Tibial nerve (tissue), 4 donors: ENCODE measurements around the gene GNS.

ENCODE experiments used
- EP300 ChIP-seq, 2 donors: sonication (generic); formaldehyde crosslinking; IDR thresholded peaks; one replicate each; pipeline ENCODE4 v1.6.1; 2017; ENCODE audit warnings: antibody characterized with exemption in 2 of 2, mild to moderate bottlenecking in 1 of 2
- POLR2A ChIP-seq, 2 donors: fragments of 450-650 bp; IDR thresholded peaks; one replicate each; pipeline ENCODE4 v1.6.1; 2017; ENCODE audit warnings: antibody characterized with exemption in 2 of 2, mild to moderate bottlenecking in 2 of 2, moderate library complexity in 2 of 2
- TF ChIP-seq, protein P1 (sequence below), 5 experiments: fragments of 200-600 bp in 3 of 5; fragments of 450-650 bp in 2 of 5; sonication (generic) in 3 of 5; IDR thresholded peaks; one replicate each; pipeline ENCODE4 v1.5.1; 2016 to 2019; ENCODE audit warnings: antibody characterized with exemption in 5 of 5, mild to moderate bottlenecking in 3 of 5, moderate library complexity in 2 of 5

DNA sequence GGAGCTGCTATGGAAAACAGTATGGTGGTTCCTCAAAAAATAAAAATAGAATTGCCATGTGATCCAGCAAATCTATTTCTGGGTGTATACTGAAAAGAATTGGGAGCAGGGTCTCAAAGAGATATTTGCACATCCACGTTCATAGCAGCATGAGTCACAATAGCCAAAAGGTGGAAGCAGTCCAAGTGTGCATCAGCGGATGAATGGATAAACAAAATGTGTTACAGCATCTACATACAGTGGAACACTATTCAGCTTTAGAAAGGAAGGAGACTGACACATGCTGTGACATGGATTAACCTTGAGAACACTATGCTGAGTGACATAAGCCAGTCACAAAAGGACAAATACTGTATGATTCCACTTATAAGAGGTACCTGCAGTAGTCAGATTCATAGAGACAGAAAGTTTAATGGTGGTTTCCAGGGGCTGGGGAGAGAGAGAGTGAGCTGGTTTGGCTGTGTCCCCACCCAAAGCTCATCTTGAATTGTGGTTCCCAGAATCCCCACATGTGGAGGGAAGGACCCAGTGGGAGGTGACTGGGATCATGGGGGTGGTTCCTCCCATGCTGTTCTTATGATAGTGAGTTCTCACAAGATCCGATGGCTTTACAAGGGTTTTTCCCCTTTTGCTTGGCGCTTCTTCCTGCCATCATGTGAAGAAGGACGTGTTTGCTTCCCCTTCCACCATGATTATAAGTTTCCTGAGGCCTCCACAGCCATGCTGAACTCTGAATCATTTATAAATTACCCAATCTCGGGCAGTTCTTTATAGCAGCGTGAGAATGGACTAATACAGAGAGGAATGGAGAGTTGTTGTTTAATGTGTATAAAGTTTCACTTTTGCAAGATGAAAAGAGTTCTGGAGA, 47.6 kb upstream of the GNS start:
- TF ChIP-seq POLR2A (IDR thresholded peaks at IDR 0.05) = no peak
- TF ChIP-seq, protein P1, sequence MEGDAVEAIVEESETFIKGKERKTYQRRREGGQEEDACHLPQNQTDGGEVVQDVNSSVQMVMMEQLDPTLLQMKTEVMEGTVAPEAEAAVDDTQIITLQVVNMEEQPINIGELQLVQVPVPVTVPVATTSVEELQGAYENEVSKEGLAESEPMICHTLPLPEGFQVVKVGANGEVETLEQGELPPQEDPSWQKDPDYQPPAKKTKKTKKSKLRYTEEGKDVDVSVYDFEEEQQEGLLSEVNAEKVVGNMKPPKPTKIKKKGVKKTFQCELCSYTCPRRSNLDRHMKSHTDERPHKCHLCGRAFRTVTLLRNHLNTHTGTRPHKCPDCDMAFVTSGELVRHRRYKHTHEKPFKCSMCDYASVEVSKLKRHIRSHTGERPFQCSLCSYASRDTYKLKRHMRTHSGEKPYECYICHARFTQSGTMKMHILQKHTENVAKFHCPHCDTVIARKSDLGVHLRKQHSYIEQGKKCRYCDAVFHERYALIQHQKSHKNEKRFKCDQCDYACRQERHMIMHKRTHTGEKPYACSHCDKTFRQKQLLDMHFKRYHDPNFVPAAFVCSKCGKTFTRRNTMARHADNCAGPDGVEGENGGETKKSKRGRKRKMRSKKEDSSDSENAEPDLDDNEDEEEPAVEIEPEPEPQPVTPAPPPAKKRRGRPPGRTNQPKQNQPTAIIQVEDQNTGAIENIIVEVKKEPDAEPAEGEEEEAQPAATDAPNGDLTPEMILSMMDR (IDR thresholded peaks at IDR 0.05) = no peak
- TF ChIP-seq EP300 (IDR thresholded peaks at IDR 0.05) = no peak
